H54 (cell line): ENCODE results near the gene SERTAD3.

ENCODE experiments used
- DNase-seq: peaks from one replicate; pipeline ENCODE4 v3.0.0; 2011; ENCODE audit warnings: low spot score, mixed read lengths; ENCODE audit not compliant: insufficient read length
- FAIRE-seq: peaks from 3 replicates; lab custom pipeline; 2011; peaks lifted over from hg19 to GRCh38; lab: Jason Lieb, UNC
- POLR2A ChIP-seq: IDR thresholded peaks from 2 replicates; pipeline ENCODE4 v1.6.1; 2011; ENCODE audit warnings: low read depth, mild to moderate bottlenecking, low read length

The SERTAD3 gene

DNA sequence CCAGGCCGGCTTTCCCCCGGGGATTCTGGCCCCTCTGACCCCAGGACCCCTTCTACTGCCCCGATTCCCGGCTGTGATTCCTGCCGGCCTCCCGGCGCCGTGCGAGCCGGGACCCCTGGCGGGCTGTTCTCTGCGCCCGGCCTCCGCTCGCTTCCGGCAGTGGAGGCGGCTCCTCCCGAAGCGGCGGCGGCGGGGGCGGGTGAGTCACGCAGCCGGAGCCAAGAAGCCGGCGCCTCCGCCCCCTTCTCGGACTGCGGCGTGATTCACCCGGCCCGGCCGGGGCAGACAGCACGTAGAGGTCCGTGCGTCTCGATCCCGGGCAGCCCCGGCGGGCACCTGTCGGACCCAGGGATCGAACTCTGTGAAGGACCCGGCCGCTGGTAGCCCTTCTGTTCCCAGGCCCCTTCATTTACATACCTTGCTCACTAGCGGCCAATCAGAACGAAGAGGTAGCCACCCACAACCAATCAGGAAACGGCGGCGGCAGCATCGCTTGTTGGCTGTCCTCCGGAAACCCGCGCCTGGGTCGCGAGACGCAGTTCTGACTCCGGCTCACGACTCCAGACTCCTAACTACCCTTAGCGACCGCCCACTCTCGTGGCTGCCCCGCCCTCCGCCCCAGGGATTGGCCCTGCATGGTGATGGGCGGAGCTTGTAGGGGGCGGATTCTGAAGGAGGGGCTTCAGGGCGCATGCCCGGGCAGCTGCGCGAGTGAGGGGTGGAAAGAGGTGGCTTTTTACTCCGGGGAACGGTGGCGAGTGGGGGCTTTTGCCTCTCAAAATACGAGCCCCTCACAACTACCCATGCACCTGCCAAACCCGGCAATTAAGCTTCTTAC lies 18.5 kb downstream of the SERTAD3 start, which contains the start of gene SERTAD1:
Gene SERTAD1 (minus strand): TSS at position 543 of the 838 bp plus-strand sequence. CDS start 2,446 bp downstream, outside the sequence.
- DNase-seq = peak; percentile 98
- peak; percentile 100 for TF ChIP-seq POLR2A
- FAIRE-seq = peak; percentile 81

DNA sequence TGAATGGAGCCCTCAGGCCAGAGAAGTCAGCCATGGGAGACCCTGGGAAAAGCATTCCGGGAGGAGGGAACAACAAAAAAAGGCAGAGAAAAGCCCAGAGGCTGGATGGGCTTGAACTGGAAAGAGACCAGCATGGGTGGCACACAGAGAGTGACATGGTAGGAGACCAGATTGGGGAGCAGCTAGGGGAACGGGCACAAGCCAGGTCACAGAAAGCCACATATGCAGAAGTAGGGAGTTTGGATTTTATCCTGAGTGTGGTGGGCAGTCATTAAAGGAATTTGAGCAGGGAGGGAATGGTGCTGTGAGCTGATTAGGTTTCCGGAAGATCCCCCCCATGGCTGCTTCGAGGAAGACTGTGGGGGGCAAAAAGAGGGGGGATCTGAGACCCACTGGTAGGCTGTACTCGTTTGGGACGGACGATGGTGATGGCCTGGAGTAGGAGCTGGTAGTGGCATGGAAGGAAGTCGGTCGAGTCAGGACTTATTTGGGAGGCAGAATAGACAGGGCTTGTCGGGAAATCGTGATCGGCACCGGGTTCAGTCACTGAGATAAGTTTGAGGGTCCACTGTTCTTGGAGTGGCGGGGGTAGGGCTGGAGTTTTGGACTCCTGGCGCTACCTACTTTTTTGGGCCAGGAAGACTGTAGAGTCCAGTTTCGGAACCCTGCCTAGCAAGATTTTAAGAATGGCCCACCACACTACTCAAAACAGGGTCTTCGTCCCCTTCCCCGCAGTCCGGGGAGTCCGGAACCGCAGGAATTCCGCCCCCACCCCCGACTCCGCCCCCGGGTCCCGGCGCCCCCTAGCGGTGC lies 19.3 kb downstream of the SERTAD3 start:
- peak; percentile 16; the same call in 1 of the 2 replicates for TF ChIP-seq POLR2A
- FAIRE-seq (no peak), DNase-seq (no peak)

DNA sequence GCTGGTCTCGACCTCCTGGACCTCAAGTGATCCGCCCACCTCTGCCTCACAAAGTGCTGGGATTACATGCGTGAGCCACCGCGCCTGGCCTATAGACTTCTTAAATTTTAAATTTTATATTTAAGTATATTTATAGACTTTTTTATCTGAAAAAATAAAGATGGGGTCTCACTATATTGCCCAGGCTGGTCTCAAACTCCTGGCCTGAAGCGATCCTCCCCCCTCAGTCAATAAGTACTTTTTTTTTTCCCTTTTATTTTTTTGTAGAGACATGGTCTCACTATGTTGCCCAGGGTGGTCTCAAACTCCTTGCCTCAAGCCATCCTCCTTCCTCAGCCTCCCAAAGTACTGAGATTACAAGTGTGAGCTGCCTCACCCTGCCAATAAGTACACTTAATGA lies 20.2 kb downstream of the SERTAD3 start:
- FAIRE-seq (no peak), DNase-seq (no peak)
- no peak for TF ChIP-seq POLR2A

DNA sequence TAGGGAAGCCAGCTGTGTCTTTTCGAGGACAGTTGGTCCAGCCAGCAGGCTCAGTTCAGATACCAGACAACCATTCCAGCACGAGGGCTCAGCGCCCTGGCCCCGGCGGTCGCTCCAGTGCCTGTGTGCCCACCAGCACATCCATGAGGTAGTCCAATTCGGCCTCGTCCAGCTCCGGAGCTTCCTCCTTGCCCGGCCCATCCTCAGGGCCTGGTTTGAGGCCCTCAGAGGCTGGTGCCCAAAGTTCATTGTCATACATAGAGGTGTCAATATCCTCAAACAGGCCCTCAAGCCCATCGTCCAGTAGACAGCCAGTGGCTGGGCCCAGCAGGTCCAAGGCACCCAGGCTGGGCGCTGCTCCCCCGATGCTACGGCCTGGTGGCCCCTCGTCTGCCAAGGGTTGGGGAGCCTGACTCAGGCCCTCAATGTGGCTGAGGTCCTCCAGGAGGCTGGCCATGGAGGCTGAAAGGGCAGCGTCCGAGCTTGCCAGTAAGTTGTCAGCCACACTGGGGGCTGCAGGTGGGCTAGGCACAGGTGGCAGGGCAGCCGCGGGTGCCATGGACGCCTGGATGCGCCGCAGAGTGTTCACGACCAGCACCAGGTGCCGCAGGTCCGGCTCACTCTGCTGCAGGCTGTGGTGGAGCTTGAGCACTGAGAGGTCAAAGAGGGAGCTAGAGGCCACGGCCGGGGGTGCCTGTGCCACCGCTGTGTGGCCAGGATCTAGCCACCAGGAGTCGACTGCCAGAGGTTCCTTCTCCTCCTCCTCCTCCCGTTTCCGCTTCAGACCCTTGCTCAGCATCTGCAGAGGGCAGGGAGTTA lies 21.2 kb downstream of the SERTAD3 start:
- no peak for FAIRE-seq
- no peak for TF ChIP-seq POLR2A
- DNase-seq = no peak

DNA sequence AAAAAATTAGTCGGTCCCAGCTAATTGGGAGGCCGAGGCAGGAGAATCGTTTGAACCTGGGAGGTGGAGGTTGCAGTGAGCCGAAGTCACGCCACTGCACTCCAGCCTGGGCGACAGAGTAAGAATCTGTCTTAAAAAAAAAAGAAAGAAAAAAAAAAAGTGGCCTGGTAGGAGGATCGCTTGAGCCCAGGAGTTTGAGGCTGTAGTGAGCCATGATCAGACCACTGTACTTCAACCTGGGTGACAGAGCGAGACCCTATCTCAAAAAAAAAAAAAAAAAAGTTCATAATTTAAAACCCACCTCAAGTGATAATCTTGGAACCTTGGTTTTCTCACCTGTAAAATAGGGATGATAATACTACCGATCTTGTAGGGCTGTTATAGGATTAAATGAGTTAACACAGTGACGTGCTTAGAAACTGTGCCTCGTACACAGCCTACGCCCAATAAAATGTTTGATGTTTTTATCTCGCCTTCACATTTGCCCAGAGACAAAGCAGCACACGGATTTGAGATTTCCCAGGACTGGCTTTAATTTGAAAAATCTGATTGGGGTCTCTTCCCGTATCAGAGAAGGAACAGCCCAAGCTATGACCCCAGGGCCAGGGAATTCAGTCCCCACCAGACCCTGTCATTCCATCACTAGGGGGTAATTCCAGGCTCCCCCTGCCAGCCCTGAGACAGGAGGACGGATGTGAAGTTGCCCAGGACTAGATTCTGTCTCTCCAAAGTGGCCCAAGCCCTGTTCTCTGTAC lies 22.0 kb downstream of the SERTAD3 start:
- DNase-seq (no peak), FAIRE-seq (no peak)
- TF ChIP-seq POLR2A = no peak

DNA sequence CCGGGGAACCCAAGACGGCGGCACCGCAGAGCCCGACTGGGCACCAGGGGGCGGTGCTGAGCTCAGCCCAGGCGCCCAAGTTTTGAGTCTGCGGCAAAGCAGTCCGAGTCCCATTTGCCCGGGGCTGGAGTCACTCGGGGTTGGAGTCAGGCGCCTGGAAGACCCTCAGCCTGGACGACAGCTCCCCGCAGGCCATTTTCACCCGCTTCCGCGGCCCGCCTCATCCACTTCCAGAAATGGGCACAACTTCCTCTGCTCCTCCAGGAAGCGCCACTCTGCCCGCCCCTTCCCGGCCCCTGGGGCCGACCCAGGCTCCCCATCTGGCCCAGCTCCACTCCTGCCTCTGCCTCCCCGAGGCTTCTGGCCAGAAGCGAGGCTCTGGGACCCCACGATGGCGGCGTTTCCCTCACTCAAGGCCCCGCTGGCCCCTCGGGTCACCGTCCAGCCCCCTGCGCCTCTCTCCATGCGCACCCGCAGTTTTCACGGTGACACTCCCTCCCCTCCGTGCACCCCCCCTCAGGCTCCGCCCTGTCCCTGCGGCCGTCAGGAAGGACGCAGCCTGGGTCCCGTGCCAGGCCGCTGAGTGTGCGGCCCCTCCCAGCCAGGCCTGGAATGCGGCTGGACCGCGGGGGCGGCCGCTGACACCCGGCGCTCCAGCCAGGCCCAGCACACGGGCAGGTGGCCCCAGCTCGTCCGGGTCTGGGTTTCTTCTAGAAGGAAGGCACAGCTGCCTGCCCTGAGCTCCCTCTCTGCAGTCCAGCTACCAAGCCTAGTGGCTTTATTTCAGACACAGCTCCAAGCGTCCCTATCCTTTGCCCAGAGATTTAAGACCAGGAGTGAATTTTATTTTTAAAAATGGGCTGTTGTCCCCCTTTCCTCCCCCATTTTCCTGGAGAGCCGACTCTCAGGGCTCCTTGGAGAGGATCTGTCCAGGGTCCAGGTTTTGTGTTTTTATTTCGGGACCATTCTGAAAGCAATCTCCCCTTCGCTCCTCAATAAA lies 23.1 kb downstream of the SERTAD3 start:
- DNase-seq = peak; percentile 96
- peak; percentile 45 for TF ChIP-seq POLR2A
- peak; percentile 41 for FAIRE-seq

DNA sequence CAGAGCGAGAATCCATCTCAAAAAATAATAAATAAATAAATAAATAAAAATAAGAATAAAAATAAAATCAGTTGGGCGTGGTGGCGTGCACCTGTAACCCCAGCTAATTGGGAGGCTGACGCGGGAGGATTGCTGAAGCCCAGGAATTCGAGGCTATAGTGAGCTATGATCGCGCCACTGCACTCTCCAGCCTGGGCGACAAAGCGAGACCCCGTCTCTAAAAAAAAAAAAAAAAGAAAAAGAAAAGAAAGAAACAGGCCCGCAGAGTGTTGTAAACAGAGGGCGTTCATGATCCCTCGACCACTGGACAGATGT lies 23.7 kb downstream of the SERTAD3 start:
- TF ChIP-seq POLR2A = no peak
- FAIRE-seq = no peak
- no peak for DNase-seq

DNA sequence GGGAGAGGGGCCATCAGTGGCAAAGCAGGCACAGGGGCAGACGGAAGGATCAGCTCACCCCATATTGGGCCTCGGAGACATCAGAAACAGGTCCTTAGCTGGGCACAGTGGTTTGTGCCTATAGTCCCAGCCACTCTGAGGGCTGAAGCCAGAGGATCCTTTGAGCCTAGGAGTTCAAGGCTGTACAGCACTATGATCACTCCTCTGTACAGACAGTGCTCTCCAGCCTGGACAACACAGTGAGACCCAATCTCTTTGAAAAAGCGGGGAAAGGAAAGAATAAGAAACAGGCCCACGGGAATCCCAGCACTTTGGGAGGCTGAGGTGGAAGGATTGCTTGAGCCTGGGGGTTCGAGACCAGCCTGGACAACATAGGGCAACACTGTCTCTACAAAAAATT lies 24.4 kb downstream of the SERTAD3 start:
- DNase-seq (no peak), FAIRE-seq (no peak)
- TF ChIP-seq POLR2A = no peak

DNA sequence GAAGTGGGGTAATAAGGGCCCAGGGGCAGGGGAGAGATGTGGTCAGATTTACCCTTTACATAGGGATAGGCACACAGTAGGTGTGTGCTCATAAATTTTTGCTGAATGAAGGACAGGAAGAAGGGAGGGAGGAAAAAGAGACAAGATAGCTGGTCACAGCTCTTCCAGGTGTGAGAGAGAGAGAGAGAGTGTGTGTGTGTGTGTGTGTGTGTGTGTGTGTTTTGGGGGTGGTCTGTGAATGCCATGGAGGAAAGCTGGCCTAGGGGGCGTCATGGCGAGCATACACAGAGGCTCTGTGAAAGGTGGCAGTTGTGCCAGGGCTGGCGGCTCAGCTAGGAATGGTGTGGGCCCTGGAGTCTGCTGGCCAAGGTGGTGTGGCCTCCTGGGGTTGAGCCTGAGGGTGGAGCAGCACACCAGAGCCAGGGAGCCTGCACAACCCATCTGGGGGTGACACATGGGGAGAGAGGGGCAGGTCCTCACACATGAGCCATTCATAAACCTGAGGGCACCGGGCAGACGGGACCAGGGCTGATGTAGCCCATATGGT lies 25.0 kb downstream of the SERTAD3 start:
- TF ChIP-seq POLR2A = no peak
- no peak for DNase-seq
- no peak for FAIRE-seq

DNA sequence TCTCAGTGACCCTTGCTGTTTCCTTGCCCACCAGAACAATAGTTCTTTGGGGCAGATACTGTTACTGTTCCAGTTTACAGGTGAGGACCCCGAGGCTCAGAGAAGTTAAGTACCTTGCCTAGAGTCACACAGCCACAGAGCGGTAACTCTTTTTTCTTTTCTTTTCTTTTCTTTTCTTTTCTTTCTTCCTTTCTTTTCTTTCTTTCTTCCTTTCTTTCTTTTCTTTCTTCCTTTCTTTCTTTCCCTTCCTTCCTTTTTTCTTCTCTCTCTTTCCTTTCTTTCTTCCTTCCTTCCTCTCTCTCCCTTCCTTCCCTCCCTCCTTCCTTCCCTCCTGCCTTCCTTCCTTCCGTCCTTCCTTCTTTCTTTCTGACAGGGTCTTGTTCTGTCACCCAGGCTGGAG lies 26.1 kb downstream of the SERTAD3 start:
- FAIRE-seq = no peak
- no peak for TF ChIP-seq POLR2A
- DNase-seq = no peak

DNA sequence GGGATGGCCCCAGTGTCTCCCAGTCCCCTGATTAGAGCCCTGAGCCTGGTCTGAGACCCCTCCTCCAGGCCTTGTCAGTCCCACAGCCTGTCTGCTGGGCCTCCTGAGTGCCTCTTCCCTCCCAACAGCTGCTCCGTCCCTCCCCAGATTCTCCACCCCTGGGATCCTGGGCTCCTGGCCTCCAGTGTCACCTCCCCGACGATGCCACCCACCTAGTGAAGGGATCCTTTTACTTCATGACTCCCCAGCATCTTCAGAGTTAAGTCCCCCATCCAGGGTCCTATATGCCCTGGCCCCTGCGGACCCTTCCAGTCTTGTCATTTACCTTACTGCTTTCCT lies 26.5 kb downstream of the SERTAD3 start:
- no peak for TF ChIP-seq POLR2A
- DNase-seq (no peak), FAIRE-seq (no peak)
